ENCODE data around the gene ASB5.
"Not testable (repeated sequence)": the region's sequence is repeated elsewhere in the genome, so short reads cannot be mapped to it uniquely, and the experiment has no call there.

The ASB5 gene

GRCh38 chr4:176268963-176269362, at the start of gene ASB5:
TSS of gene ASB5 (minus strand) at chr4:176269222. CDS start at chr4:176269108, 114 bp downstream.
- no peak for DNase-seq

GRCh38 chr4:176313596-176314336, 44.7 kb upstream of the ASB5 start:
- no peak for DNase-seq

GRCh38 chr4:176309772-176310171, 40.8 kb upstream of the ASB5 start:
- DNase-seq = no peak

GRCh38 chr4:176309046-176309445, 40.0 kb upstream of the ASB5 start:
- no peak for DNase-seq

GRCh38 chr4:176308441-176308840, 39.4 kb upstream of the ASB5 start:
- DNase-seq = no peak

- no peak for DNase-seq
Observed at GRCh38 chr4:176307666-176307930, 38.6 kb upstream of the ASB5 start.

GRCh38 chr4:176306837-176307665, 38.0 kb upstream of the ASB5 start:
- no peak for DNase-seq

- no peak for DNase-seq
Observed at GRCh38 chr4:176303938-176304337, 34.9 kb upstream of the ASB5 start.

- DNase-seq = no peak
Observed at GRCh38 chr4:176302283-176303275, 33.6 kb upstream of the ASB5 start.

- DNase-seq = no peak
Observed at GRCh38 chr4:176300565-176300964, 31.5 kb upstream of the ASB5 start.

GRCh38 chr4:176300036-176300435, 31.0 kb upstream of the ASB5 start:
- DNase-seq = no peak

- no peak for DNase-seq
Observed at GRCh38 chr4:176298664-176299063, 29.6 kb upstream of the ASB5 start.

- not testable (repeated sequence) for DNase-seq
Observed at GRCh38 chr4:176295907-176296306, 26.9 kb upstream of the ASB5 start.

GRCh38 chr4:176293660-176294059, 24.6 kb upstream of the ASB5 start:
- no peak for DNase-seq

GRCh38 chr4:176292920-176293319, 23.9 kb upstream of the ASB5 start:
- no peak for DNase-seq

- no peak for DNase-seq
Observed at GRCh38 chr4:176291748-176292147, 22.7 kb upstream of the ASB5 start.

- no peak for DNase-seq
Observed at GRCh38 chr4:176290520-176290919, 21.5 kb upstream of the ASB5 start.

- no peak for DNase-seq
Observed at GRCh38 chr4:176289561-176289960, 20.5 kb upstream of the ASB5 start.

GRCh38 chr4:176288020-176288419, 19.0 kb upstream of the ASB5 start:
- DNase-seq = no peak

GRCh38 chr4:176287546-176287945, 18.5 kb upstream of the ASB5 start:
- DNase-seq = no peak

GRCh38 chr4:176286728-176287127, 17.7 kb upstream of the ASB5 start:
- no peak for DNase-seq

GRCh38 chr4:176279560-176279959, 10.5 kb upstream of the ASB5 start:
- not testable (repeated sequence) for DNase-seq
